HG03159 (cell line): ENCODE measurements around the gene RTF2.
"Not testable (repeated sequence)": the region's sequence is repeated elsewhere in the genome, so short reads cannot be mapped to it uniquely, and the experiment has no call there.

Experiments
- ATAC-seq: cut with Tn5 transposase; IDR thresholded peaks from one replicate; pipeline ENCODE4 v1.9.1; 2021; ENCODE audit warnings: mild to moderate bottlenecking, moderate library complexity; ENCODE audit not compliant: unreplicated experiment

RTF2 gene

GRCh38 chr20:56483970-56484369, 15.5 kb downstream of the RTF2 start:
- ATAC-seq, result no peak

GRCh38 chr20:56487216-56487615, 18.8 kb downstream of the RTF2 start:
- no peak for ATAC-seq

DNA sequence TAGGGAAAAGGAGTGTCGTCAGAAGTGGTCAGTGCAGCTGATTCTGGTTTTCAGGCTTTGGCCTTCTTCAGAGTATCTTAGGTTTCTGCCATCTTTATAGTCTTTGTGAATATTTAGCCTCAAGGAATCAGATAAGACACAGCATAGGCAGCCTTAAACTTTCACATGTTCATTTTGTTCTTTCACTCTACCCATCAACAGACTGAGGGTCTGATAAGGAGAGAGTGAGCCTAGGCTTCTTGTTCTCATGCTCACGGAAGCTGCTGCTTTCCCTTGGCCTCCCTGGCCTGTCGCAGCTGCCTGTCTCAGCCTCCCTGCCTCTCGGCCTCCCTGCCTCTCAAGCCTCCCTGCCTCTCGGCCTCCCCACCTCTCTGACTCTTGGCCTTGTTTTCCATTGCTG, 20.1 kb downstream of the RTF2 start:
- ATAC-seq, result no peak

DNA sequence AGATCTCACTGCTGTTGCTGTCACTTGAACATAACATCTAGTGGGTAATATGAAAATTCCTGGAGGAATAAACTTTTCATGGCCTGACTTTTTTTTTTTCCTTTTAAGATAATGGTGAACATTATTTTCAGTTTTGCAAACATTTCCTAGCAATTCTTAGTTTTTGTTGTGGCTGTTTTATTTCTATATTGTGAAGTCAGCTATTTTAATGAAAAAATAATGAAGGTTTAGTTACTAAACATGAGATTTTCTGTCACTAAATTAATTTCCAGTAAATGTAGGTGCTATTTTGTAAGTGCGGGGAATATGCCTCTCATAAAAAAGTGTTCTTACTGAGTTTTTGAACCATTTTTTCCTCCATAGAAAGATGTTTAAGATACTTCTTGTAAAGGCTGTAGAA, 32.7 kb downstream of the RTF2 start:
- ATAC-seq, result no peak

DNA sequence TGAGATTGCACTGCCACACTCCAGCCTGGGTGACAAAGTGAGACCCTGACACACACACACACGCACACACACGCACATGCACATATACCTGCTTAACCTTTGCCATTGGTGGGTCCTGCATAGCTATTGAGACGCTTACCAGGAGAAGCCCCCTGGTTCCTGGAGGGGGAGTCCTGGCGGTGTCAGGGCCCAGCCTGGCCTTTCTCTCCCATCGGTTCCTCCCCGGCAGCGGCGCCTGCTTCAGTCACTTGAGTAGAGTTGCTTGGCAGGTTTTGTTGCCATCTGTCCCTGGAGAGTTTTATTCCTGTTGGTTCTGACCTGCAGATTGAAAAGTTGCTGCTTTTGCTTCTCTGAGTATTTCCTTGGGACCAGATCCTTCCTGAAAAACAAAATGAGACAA, 35.5 kb downstream of the RTF2 start:
- no peak for ATAC-seq

DNA sequence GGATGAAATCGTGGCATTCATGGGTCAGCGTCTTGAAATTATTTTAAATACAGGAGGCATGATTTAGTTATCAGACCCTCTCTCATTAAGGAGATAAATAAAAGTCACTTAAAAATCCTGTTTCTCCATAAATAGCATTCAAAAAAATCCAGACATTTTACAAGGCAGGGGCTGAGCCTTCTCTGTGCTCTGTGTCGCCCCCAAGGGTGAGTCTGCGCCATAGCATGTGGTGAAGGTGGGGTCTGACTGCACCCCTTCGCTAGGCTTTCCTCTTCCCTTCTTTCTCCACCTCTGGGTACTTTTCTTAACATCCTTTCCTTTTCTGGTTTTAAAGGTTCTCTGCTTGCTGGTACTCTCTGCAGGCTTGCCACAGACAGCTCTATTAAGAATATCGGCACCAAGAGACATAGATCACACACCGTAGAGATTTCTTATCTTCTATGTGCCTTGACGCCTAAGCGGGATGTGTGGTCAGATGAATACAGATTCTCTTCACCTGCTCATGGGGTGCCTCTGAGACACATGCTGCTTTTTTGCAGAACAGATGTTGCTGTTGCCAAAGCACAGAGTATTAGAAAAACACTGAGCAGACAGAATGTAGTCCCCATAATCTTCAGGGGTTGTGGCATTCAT, 36.1 kb downstream of the RTF2 start:
- ATAC-seq, result no peak

DNA sequence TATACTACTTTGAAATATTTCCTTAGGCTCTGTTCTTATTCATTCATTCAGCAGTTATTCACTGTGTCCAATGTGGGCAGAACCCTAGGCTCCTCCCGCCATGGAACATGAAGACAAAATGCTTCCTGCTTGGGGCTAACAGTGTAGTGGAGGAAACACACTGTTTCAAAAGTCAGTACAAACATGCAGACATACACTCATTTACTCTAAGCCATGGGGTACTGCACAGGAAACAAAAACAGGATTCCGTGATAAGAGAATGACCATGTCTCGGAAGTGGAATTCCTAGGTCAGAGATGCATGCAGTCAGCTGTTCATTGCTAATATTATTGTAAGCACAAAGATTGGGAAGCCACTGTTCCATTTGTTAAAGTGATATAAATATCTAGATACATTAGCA, 37.7 kb downstream of the RTF2 start:
- no peak for ATAC-seq

- ATAC-seq, result no peak
These were observed 43.5 kb downstream of the RTF2 start for GRCh38 chr20:56511926-56512325.

DNA sequence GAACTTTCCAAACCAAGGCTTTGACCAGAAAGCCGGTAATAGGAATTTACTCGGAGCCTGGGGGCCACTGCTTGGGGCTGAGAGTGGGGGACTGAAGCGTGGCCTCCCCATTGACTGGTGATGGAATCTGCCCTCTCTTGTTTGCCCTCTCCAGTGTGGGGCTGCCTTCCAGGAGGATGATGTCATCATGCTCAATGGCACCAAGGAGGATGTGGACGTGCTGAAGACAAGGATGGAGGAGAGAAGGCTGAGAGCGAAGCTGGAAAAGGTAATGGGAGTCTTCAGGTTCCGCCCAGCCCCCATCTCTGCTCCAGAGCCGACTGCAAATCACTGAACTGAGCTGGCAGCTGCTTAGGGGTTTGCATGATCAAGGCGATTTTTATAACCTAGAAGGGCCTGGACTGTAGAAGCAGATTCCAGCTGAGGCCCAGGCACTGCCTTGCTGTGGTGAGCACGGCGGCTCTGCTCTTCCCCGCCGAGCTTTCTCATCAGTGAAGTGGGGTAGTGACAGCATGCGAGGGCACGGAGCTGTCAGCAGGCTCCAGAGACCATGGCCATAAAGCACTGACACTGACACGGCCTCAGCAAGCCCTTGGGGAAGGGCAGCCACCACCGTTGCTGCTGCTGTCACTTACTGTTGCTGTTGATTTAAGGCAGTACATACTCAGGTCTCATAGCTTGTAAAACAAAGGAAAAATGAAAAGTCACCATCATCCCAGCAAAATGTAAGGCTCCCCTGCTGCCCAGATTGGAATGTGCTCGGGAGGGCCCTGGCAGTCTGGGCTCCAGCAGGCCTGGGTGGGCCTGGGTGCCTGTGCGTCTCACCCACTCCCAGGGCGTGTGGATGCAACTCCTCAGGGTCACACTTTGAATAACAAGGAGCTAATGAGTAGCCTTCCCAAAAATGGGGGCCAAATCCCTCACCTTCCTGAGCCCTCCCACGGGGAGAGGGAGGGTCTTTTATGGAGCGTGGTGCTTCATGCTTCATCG, 45.0 kb downstream of the RTF2 start:
- no peak for ATAC-seq

DNA sequence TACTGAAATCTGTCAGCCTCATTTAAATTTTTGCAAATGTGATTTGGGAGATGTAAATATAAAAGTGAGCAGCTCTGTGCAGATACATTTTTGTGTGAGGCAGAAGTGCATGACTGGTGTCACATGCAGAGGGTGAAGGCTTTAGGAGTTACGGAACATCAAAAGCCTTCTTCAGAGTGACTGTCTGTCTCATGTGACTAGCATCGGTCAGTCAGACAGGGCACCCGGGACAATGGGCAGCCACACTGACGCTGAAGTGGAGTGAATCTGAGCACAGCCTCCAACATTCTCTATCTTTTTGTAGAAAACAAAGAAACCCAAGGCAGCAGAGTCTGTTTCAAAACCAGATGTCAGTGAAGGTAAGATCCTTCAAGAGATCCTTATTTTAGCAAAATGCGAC, 48.2 kb downstream of the RTF2 start:
- ATAC-seq, result no peak

DNA sequence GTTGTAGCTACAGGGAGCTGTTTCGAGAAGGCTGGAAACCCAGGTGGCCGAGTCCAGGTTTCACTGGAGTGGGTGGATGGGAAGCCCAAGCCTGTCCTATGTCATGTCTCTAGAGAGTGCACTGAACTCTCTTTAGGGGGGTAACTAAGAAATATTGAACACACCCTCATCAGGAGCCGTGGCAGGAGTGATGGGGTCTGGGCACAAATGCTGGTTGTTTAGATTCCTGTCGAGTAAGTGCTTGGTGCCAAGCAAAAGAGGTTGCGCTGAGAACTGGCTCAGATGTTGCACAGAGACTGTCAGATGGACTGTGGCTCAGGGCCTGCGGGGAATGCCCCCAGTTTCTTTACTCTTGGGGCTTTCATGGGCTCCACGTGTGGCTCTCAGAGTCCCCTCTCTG, 48.8 kb downstream of the RTF2 start:
- ATAC-seq, result no peak

DNA sequence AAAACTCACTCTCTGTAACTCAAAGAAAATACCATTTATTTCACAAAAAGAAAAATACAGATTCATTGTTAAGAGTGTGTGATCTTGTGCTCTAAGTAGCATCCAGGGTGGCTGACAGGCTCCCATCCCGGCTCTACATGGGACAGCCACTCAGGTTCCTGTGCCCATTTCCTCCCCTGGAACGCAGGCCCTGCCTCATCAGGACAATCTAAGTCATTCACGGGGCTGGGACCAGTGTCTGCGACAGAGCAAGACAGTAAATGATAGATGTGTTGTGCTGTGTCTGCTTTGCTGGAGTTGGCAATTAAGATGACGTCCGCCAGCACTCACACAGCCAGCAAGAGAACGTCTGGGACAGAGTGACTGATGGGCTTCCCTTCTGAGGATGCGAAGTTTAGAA, 49.2 kb downstream of the RTF2 start:
- no peak for ATAC-seq

GRCh38 chr20:56518126-56518525, 49.7 kb downstream of the RTF2 start:
- no peak for ATAC-seq

GRCh38 chr20:56518721-56519398, 50.4 kb downstream of the RTF2 start:
- no peak for ATAC-seq

DNA sequence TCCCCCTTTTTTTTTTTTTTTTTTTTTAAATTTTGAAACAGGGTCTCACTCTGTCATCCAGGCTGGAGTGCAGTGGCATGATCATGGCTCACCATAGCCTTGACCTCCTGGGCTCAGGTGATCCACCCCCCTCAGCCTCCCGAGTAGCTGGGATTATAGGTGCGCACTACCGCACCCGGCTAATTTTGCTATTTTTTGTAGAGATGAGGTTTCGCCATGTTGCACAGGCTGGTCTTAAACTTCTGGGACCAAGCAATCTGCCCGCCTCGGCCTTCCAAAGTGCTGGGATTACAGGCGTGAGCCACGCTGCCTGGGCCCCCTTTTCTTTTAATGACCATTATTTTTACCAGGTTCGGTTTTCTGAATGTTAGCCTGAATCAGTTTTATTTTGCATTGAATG, 51.1 kb downstream of the RTF2 start:
- no peak for ATAC-seq

- no peak for ATAC-seq
These were observed 51.8 kb downstream of the RTF2 start for GRCh38 chr20:56520180-56520579.

DNA sequence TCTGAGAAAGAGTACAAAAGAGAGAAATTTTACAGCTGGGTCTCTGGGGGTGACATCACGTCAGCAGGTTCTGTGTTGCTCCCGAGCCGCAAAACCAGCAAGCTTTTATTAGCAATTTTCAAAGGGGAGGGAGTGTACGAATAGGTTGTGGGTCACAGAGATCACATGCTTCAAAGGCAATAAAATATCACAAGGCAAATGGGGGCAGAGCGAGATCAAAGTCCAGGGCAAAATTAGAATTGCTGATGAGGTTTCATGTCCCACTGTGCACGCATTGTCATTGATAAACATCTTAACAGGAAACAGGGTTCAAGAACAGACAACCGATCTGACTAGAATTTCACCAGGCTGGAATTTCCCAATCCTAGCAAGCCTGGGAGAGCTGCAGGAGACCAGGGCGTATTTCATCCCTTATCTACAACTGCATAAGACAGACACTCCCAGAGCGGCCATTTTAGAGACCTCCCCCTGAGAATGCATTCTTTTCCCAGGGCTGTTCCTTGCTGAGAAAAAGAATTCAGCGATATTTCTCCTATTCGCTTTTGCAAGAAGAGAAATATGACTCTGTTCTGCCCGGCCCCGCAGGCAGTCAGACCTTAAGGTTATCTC, 52.4 kb downstream of the RTF2 start:
- ATAC-seq, result not testable (repeated sequence)

DNA sequence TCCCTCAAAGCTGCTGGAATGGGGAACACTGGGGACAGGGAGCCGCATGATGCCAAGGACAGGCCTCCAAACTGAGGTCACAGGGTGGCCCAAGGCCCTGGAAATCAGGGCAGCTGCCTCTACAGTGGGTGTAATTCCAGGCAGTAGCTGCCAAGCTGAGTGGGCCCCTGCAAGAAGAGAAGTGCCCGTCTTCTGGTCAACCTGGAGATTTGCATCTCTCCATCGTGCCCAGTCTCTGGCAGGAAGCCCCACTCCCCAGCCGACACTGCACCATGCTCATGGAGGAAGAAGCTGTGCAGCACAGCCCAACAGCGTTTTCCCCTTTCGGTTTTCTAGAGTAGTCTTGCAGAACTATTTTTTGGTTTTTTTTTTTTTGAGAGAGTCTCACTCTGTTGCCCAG, 53.9 kb downstream of the RTF2 start:
- no peak for ATAC-seq

- ATAC-seq, result not testable (repeated sequence)
These were observed 56.0 kb downstream of the RTF2 start, which contains the start of gene FAM209A for GRCh38 chr20:56524444-56524843. Gene FAM209A, plus strand, starts transcription at chr20:56524744. Its CDS starts 65 bp downstream, at chr20:56524809.

GRCh38 chr20:56527521-56527920, 59.1 kb downstream of the RTF2 start:
- ATAC-seq, result no peak

GRCh38 chr20:56532946-56533345, 64.5 kb downstream of the RTF2 start, which contains the start of gene FAM209B:
Gene FAM209B, plus strand, starts transcription at chr20:56533246. Its CDS starts 96 bp downstream, at chr20:56533342.
- not testable (repeated sequence) for ATAC-seq
